Esophagus muscularis mucosa (tissue), 4 donors: ENCODE measurements around the gene GATA2. TPM values are rescaled to one million over a fixed set of nuclear protein-coding genes. Genes with fewer than 3 reads are reported as not detected.

ENCODE experiments used
- DNase-seq: peaks from one replicate; pipeline ENCODE4 v3.0.0-alpha.2; 2017; ENCODE audit errors: extremely low spot score
- H3K27ac ChIP-seq, 4 donors: fragments of 200-600 bp; sonication (generic); replicated peaks in 1 of 4; 1 replicate in 3 of 4; 2 replicates in 1 of 4; pipeline ENCODE4 v1.5.1; 2016 to 2019; ENCODE audit warnings: mild to moderate bottlenecking in 1 of 4
- H3K27me3 ChIP-seq, 4 donors: fragments of 200-600 bp; sonication (generic); one replicate each; pipeline versions ENCODE4 v1.5.1 to v1.6.0; 2016 to 2019
- H3K36me3 ChIP-seq, 4 donors: fragments of 200-600 bp; sonication (generic); one replicate each; pipeline ENCODE4 v1.5.1; 2016 to 2019
- H3K4me1 ChIP-seq, 4 donors: fragments of 200-600 bp; sonication (generic); one replicate each; pipeline ENCODE4 v1.5.1; 2016 to 2019
- H3K4me3 ChIP-seq, 4 donors: fragments of 200-600 bp; sonication (generic); 1 replicate in 2 of 4; 2 replicates in 2 of 4; pipeline ENCODE4 v1.5.1; 2016 to 2019; ENCODE audit warnings: mild to moderate bottlenecking in 4 of 4, moderate library complexity in 1 of 4
- H3K9me3 ChIP-seq, 4 donors: fragments of 200-600 bp; sonication (generic); 1 replicate in 3 of 4; 2 replicates in 1 of 4; pipeline ENCODE4 v1.5.1; 2016 to 2019
- CTCF ChIP-seq, 3 experiments: fragments of 200-600 bp in 2 of 3; fragments of 450-650 bp in 1 of 3; sonication (generic) in 2 of 3; IDR thresholded peaks; one replicate each; pipeline ENCODE4 v1.5.1; 2017 to 2019; ENCODE audit warnings: antibody characterized with exemption in 3 of 3, mild to moderate bottlenecking in 2 of 3, moderate library complexity in 1 of 3
- EP300 ChIP-seq: sonication (generic); formaldehyde crosslinking; IDR thresholded peaks from one replicate; pipeline ENCODE4 v1.6.1; 2017; ENCODE audit warnings: antibody characterized with exemption
- POLR2A ChIP-seq: fragments of 450-650 bp; IDR thresholded peaks from one replicate; pipeline ENCODE4 v1.6.1; 2017; ENCODE audit warnings: antibody characterized with exemption, moderate library complexity, mild to moderate bottlenecking, low read depth
- POLR2AphosphoS5 ChIP-seq, 2 donors: sonication (generic); formaldehyde crosslinking; IDR thresholded peaks; one replicate each; pipeline ENCODE4 v1.6.1; 2017; ENCODE audit warnings: antibody characterized with exemption in 2 of 2
- WGBS: methylation state at CpG from one replicate; pipeline ENCODE4 v1.1.5; 2018; 5-methylcytosine and 5-hydroxymethylcytosine counted together
- intact Hi-C: fragments of 100-400 bp; cut with DNase I; formaldehyde crosslinking; loops from one replicate; pipeline ENCODE4 v1.15.1; 2023
- total RNA-seq, 4 donors: library from RNA; depleted of rRNA; stranded (reverse); fragments of >200 nt; gene quantifications; one replicate each; pipeline versions ENCODE4 v1.1.0 to v1.2.1, GENCODE V29; 2016

GATA2 gene
- total RNA-seq, 4 donors from 2014 or later, result 10.0 to 16.9 (median 13.4) TPM

DNA sequence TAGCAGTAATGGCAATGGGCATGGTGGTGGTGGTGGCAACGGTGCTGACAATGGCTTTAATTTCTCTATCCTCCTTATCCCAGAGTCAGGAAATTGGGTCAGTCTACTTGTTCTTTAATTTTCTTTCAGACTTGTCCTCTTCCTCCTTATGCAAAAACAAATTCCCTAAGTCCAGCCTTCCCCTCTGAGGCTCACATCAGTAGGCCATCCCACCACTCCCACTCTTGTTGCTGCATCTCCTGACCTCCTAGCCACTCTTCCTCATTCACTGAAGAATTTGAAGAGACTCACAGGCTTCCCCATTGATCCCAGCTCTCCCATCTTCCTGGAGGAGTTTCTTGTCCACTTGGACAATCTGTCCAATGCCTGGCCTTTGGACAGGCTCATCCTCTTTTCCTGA is 46.2 kb downstream of the GATA2 start:
- no peak overlapping the region for H3K4me3 ChIP-seq
- TF ChIP-seq POLR2AphosphoS5 (IDR thresholded peaks at IDR 0.05) (no peak), POLR2A (no peak), EP300 (no peak), CTCF (IDR thresholded peaks at IDR 0.05) (no peak)
- no peaks in the 10 kb centered on the region for H3K9me3 ChIP-seq
- no peaks in the 10 kb centered on the region for H3K4me1 ChIP-seq
- H3K27me3 ChIP-seq, result peaks cover 0 to 10% (median 0%) of the 10 kb centered on the region in 4 donors
- no peaks in the 10 kb centered on the region for H3K36me3 ChIP-seq
- WGBS, result 74% methylated on average over 1 of the region's 1 CpG
- H3K27ac ChIP-seq, result no peak overlapping the region
- intact Hi-C loops, result no loop called here
- no peak for DNase-seq

DNA sequence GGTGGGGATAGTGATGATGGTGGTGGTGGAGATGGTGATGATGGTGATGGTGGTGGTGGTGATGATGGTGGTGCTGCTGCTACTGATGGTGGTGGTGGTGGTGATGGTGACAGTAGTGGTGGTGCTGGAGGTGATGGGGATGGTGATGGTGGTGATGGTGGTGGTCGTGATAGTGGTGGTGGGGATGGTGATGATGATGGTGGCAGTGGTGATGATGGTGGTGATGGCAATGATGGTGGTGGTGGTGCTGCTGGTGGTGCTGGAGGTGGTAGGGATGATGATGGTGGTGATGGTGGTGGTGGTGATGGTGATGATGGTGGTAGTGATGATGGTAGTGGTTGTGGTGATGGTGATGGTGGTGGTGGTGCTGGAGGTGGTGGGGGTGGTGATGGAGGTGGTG is 47.6 kb downstream of the GATA2 start:
- Histone ChIP-seq H3K4me1 (no peaks in the 10 kb centered on the region), H3K36me3 (no peaks in the 10 kb centered on the region), H3K9me3 (no peaks in the 10 kb centered on the region), H3K27ac (no peak overlapping the region), H3K4me3 (no peak overlapping the region), H3K27me3 (peaks cover 0 to 10% (median 0%) of the 10 kb centered on the region in 4 donors)
- no peak for DNase-seq
- WGBS, result 88% methylated on average over 1 of the region's 1 CpG
- TF ChIP-seq POLR2A (no peak), CTCF (IDR thresholded peaks at IDR 0.05) (no peak), EP300 (no peak), POLR2AphosphoS5 (IDR thresholded peaks at IDR 0.05) (no peak)
- intact Hi-C loops, result no loop called here

DNA sequence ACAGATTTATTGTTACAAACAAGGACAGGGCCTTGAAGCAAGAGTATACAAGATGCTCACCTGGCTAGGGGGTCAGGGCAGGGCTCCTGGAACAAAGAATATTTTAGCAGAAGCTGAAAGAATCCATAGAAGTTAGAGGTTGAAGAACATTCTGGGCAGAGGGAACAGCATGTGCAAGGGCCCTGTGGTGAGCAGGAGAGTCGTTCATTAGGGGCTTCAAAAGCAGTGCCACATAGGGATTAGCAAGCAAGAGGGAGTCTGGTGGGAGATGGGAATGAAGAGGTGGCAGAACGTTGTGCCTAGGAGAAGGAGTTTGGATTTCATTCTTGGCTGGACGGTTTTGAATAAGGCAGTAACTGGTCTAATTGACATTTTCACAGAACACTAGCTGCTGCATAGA is 49.2 kb downstream of the GATA2 start:
- Histone ChIP-seq H3K27ac (no peak overlapping the region), H3K4me1 (no peaks in the 10 kb centered on the region), H3K36me3 (no peaks in the 10 kb centered on the region), H3K27me3 (peaks cover 0 to 24% (median 0%) of the 10 kb centered on the region in 4 donors), H3K4me3 (no peak overlapping the region), H3K9me3 (no peaks in the 10 kb centered on the region)
- no peak for TF ChIP-seq POLR2A
- no peak for TF ChIP-seq CTCF (IDR thresholded peaks at IDR 0.05)
- 77% methylated on average over 3 of the region's 3 CpGs for WGBS
- DNase-seq, result no peak
- intact Hi-C loops, result no loop called here

DNA sequence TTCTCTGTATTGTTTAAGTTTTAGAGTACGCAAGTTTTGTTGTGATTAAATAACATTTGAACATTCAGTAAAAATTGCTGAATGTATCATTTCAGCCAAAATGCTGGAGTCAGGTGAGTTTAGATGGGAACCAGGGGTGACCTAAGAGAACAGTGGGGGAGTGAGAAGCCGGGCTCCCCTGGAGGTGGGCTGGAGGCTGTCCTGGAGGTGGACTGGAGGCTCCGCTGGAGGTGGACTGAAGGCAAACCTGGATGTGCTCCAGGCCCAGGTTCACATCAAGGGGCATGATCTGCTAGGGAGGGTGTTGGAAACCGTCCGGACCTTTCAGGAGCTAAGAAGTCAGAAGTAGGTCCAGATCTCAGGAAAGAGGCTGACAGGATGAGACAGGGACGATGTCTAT is 50.1 kb downstream of the GATA2 start:
- 88% methylated on average over 6 of the region's 6 CpGs for whole genome bisulfite sequencing
- peaks cover 0 to 29% (median 0%) of the 10 kb centered on the region in 4 donors for H3K27me3 ChIP-seq
- TF ChIP-seq EP300 (no peak), POLR2A (no peak), CTCF (IDR thresholded peaks at IDR 0.05) (no peak), POLR2AphosphoS5 (IDR thresholded peaks at IDR 0.05) (no peak)
- no peaks in the 10 kb centered on the region for H3K36me3 ChIP-seq
- no peak for DNase-seq
- intact Hi-C loops, result no loop called here
- no peaks in the 10 kb centered on the region for H3K9me3 ChIP-seq
- no peak overlapping the region for H3K27ac ChIP-seq
- no peak overlapping the region for H3K4me3 ChIP-seq
- H3K4me1 ChIP-seq, result no peaks in the 10 kb centered on the region

GRCh38 chr3:128442070-128442469 is 50.9 kb downstream of the GATA2 start:
- TF ChIP-seq CTCF (IDR thresholded peaks at IDR 0.05) (no peak), POLR2A (no peak), EP300 (no peak), POLR2AphosphoS5 (IDR thresholded peaks at IDR 0.05) (no peak)
- WGBS, result 79% methylated on average over 7 of the region's 7 CpGs
- Histone ChIP-seq H3K9me3 (no peaks in the 10 kb centered on the region), H3K27ac (no peak overlapping the region), H3K4me1 (no peaks in the 10 kb centered on the region), H3K27me3 (peaks cover 0 to 29% (median 0%) of the 10 kb centered on the region in 4 donors), H3K36me3 (no peaks in the 10 kb centered on the region), H3K4me3 (no peak overlapping the region)
- intact Hi-C loops, result no loop called here
- DNase-seq, result no peak
